GM03348 (cell line): ENCODE results near the gene HOXD13.

Experiments used
- DNase-seq: peaks from one replicate; pipeline ENCODE4 v3.0.0; 2012; ENCODE audit warnings: low spot score

The HOXD13 gene

DNA sequence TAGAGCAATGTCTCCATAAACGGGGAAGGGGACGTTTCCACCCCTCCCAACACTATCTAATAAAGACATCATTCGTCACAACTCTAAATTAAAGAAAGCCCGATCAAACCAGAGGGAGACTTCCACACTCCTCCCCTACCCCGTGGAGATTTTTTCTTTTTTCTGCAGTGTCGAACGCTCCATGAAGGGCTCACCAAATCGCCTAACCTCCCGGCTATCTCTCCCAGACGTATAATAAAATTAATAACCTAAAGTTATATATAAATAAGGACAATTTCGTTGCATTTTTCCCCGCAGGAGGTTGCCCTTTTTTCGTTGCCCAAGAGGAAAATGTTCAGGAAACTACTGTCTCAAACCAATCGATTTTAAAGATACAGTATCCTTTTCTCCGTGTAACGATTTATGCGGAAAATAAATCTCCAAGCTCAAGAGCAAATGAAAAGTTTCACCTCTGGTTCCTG lies 11.1 kb upstream of the HOXD13 start:
- no peak for DNase-seq

DNA sequence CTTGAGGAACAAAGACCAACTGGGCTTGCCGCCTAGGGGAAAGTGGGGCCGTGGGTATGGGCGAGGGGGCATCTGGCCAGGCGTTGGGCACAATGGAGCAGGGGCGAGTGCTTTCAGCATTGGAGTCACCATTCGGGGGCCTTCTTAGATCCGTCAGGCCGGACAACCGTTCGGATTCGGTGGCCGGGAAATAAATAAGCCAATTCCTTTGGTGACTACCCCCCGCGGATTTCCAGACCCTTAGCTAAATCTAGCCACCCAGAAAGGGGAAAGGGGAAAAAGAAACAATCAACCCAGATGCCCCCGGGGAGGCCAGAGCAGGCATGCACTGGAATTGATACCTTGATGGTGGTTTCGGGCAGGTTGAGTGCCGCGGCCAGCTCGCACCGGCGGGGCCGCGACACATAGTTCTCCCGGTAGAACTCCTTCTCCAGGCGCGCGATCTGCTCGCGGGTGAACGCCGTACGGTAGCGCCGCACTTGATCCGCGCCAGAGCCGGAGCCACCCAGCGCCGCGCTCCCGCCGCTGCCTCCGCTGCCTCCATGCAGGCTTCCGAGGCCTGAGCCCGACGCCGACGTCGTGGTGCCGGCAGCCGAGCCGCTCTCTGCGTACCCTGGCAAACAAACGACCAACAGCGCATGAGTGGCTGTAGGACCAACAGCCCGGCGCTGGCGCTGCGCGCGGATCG lies 10.5 kb upstream of the HOXD13 start:
- DNase-seq, result no peak

- no peak for DNase-seq
These were observed 10.0 kb upstream of the HOXD13 start for GRCh38 chr2:176082525-176082823.

- no peak for DNase-seq
These were observed 9.4 kb upstream of the HOXD13 start for GRCh38 chr2:176082824-176083751.

DNA sequence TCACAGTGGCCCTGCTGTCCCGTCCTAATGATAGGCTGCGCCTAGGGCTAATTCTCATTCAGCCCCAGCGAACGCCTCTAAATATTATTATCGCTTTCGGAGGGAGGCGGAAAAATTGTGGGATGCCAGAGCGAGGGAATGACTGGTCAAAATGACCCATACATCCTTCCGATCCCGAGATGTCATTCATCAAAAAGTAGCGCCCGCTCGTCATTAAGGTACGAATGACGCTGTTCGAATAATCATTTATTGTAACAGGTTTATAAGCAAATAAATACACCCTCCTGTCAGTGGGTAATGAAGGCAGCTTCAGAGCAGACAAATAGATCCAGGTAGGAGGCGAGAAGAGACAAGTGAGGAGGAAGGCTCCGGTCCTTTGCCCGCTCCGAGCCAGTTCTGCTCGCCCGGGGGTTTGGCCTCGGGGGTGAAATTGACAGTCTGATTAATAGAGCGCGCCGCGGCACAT lies 8.7 kb upstream of the HOXD13 start, which contains the start of gene EVX2:
TSS of gene EVX2 (minus strand) at position 167 of the 466 bp plus-strand sequence. CDS start 186 bp downstream, outside the sequence.
- no peak for DNase-seq

GRCh38 chr2:176084611-176085119 lies 7.9 kb upstream of the HOXD13 start:
- no peak for DNase-seq

DNA sequence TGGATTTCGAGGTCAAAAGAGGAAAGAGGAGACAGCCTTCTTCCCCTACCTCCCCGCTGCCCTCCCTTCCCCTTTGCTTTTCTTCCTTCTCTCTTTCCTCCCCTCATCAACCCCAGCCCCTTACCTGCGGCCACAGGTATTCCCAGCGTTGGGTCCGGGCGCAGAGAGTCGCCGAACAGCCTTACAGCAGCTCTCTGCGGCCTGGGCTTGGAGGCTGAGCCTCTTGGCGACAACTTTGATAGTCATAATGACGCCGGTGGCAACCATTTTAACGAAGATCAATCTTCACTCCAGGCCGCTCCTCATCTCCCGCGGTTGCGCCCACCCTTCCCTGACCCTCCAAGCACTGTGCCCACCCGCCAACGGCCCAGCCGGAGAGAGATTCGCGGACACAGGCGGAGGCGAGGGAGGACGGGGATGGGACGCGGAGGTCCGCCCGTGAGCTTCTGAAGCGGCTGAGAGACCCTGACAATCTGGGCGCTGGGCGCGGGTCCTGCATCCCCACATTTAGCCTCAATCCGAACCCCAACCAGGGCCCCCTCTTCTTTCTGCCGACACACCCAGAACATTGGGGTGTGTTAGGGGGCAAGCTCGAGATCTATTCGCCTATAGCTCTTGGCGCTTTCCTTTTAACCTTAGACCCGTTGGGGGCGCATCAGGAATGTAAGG lies 7.3 kb upstream of the HOXD13 start:
- DNase-seq, result no peak

DNA sequence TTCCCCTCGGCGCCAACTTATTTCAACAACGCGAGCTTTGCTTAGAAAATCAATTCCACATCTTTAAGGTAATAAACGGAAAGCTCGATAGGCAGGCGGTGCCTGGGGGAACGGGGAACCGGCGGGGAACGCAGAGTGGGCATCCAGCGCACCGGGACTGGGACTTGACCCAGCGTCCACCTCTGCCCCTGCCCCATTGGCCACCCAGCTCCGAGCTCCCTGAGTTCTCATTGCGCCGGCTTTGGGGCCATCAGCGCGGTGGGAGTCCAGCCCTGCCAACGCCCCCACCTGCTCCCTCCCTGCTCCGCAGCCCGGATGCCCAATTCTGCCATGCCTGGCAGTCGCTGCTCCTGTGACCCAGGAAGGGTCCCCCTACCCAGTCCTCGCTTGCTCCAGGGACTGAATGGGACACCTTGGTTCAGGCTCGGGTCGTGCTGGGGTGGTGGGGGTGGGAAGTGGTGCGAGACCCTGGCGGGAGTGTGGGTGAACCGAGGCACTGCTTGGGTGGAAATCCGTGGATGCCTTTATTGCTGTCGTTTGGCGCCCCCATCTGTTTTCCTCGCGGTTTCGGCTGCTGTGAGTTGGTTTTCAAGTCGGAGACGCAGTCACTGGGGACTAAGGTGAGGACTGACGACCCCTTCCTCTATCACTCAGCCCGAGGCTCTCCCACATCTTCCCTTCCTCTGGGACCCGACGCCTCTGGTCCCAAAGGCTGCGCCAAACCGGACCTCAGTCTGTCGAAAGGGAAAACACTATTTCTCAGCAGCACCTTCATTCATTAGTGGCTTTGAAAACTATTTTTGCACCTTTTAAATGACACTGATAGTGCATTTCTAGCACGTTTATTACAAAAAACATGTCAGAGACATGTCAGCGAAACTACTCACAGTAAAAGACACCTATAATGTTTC lies 6.4 kb upstream of the HOXD13 start:
- DNase-seq, result peak; percentile 67

DNA sequence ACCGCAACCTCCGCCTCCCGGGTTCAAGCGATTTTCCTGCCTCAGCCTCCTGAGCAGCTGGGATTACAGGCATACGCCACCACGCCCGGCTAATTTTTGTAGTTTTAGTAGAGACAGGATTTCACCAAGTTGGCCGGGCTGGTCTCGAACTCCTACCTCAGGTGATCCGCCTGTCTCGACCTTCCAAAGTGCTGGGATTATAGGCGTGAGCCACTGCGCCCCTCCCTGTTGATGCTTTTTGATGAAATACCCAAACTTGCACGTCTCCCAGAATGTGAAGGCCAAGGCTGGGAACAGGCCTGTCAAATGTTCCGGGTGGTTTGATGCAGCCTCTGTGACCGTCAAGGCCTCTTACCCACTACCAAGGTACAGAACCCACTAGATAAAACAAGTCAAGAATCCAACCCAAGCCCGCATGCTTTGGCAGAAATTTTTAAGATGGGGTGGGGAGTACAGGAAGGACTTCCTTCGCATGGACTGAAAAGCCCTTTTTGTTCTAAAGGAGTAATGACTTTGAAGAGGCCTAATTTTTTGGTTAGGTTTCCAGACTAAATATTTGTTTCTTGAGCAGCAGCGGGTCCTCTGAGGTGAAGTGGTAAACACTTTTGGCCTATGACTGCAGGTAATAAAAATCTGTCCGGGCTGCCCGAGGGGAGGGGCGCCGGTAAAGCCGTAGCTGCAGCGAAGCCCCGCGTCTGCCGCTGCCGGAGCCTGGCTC lies 5.0 kb upstream of the HOXD13 start:
- no peak for DNase-seq

GRCh38 chr2:176088048-176088936 lies 4.2 kb upstream of the HOXD13 start:
- DNase-seq, result peak; percentile 86

DNA sequence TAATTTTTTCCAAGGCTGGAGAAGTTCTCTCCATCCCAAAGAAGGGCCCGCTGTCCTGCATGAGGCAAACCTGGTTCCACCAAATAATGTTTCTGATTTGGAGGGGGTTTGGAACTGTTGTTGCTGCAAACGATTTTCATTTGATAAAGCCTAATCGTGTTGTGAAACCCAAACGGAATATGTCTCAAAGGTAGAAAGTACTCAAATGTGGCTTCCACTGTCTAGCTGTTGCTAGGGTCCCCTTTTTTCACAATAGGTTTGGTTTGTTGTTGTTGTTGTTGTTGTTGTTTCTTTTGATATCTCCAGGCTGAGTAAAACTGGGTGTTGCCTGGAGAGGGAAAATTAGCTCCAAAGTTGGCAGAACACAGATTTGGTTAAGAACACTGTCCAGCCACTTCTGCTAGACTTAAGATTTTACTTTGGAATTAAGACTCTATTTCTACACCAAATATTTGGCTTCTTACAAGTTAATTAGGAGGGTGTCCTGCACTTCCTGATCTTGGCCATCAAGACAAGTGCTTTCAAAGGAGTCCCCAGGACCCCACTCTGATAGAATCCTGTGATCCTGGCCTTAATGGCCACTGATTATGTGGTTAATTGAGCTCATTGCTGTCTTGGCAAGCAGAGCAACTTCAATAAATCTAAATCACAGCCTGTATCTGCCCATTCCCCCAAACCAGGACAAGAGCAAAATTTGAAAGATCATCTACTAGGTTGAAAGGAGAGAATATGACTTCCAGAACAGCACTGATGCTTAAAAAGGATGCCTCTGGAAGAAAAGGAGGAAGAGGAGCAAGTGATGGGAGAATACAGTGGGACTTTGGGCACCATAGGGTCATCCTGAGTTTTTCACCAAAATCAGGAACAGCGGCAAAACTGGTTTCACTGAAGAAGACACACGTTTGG lies 3.3 kb upstream of the HOXD13 start:
- DNase-seq, result no peak

GRCh38 chr2:176089843-176090395 lies 2.6 kb upstream of the HOXD13 start:
- DNase-seq, result no peak

DNA sequence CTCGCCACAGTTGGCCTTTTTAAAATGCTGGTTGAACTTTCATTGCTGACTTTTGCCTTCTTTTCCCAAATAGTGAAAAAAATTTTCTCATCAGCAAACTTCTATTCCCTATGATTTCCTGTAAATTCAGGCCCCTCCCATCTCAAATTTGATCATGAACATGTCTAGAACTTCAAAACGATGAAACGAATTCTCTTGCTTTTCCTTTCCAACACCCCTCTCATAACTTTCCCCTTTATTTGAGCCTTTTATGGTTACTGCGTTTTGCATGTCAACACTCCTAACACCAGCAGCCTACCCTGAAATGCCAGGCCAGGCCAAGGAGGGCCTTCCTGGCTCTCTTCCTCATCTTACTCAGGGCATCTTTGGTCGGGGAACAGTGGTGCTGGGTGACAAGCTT lies 1.7 kb upstream of the HOXD13 start:
- no peak for DNase-seq

DNA sequence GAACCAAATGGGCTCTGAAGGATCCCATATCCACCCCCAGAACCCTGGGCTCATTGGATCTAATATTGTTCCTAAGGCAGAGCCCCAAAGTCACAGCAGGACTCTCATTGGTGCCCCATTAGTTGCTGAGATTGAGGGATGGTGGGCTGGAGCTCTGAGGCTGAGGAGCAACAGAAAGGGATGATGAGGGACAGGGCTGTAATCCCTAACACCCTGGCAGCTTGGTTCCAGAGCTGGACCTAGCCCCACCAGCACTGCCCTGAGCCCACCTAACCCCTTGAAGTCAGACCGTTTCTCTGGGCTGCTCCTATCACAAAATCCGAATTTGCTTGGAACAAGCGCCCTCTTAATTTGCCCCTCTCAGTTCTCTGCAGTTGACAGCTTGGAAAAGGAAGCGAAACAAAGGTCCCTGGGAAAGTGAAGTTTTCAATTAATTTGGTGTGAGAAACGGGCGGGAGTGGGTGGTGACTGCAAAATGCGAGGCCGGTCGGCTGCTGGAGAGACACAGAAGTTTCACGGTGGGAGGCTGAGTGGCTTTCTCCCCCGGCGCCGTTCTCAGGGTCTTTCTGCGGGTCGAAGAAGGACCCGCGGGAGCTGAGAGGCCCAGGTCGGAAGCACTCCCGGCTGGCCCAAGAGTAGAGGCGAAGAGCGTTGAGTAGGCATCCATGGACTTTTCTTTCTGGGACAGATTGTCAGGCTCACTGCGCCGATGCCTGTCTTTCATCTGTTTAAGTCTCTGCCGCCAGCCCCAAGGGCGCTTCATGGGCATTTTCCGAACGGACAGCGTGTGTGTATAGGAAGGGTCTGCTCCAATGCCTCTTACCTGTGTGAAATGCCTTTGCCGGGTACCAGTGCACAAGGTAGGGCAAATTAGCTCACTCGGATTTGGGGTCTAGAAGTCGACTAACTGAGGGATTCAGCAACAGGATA lies 927 bp upstream of the HOXD13 start:
- no peak for DNase-seq

DNA sequence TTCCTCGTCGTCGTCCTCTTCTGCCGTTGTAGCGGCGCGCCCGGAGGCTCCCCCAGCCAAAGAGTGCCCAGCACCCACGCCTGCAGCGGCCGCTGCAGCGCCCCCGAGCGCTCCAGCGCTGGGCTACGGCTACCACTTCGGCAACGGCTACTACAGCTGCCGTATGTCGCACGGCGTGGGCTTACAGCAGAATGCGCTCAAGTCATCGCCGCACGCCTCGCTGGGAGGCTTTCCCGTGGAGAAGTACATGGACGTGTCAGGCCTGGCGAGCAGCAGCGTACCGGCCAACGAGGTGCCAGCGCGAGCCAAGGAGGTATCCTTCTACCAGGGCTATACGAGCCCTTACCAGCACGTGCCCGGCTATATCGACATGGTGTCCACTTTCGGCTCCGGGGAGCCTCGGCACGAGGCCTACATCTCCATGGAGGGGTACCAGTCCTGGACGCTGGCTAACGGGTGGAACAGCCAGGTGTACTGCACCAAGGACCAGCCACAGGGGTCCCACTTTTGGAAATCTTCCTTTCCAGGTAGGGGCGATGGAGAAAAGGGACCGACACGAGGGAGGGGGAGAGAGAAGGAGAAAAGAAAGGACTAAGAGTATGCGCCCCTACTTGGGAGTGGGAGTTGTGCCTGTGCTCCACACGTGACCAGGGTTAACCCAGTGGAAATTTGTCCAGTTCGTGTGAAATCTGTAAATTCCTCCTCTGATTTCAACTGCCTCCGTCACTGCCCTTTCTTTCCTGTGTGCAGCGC lies 800 bp downstream of the HOXD13 start:
- DNase-seq, result no peak

GRCh38 chr2:176093898-176094249 lies 1.4 kb downstream of the HOXD13 start:
- DNase-seq, result no peak
